ENCODE results near the gene SUSD6.

The SUSD6 gene

GRCh38 chr14:69611172-69612013 lies at the start of gene SUSD6:
SUSD6 (plus strand) TSS chr14:69611596; CDS start chr14:69658593, 46,997 bp downstream.
- peak; percentile 90 to 93 for DNase-seq

DNA sequence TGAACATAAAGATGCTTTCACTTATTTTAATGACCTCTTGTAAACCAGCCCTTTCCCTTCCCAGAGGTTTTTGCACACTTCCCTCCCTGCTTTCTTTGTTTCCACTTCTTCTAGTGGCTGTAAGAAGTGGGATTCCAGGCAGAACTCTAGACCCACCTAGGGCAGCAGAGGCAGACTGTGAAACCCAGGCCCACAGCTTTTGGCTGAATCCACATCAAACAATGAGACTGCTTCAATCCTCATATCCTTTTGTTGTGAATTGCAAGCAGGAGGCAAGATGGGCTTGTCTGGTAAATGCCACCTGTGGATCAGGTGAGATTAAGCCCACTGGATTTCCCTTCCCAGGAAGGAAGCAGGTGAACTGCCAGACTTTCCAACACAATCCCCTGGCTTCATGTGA lies 49.5 kb upstream of the SUSD6 start:
- no peak for DNase-seq

- DNase-seq = no peak
These were observed 43.8 kb upstream of the SUSD6 start for GRCh38 chr14:69567563-69567962.

GRCh38 chr14:69569859-69570258 lies 41.5 kb upstream of the SUSD6 start:
- DNase-seq = no peak

DNA sequence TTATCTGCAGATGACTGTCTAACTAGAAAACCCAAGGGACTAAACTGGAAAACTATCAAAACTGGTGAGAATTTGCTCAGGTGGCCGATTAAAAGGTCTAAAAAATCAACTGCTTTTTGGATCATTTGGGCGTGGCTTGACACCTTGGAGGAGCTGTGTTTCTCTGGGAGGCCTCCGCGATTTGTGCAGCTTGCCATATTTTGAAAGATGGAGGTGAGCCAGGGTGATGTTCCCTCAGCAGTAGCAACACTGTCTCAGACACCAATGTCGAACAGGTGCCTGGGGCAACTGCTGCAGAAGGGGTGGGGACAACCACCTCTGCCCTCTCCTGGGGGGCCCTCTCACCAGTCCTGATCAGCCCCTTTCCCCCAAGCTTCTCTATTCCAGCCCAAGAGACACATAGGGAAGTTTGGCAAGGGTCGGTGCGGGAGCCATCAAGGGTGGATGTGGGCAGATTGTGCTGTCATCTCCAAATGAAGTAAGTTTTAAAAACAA lies 40.5 kb upstream of the SUSD6 start:
- no peak for DNase-seq

- no peak for DNase-seq
These were observed 39.9 kb upstream of the SUSD6 start for GRCh38 chr14:69571449-69572029.

DNA sequence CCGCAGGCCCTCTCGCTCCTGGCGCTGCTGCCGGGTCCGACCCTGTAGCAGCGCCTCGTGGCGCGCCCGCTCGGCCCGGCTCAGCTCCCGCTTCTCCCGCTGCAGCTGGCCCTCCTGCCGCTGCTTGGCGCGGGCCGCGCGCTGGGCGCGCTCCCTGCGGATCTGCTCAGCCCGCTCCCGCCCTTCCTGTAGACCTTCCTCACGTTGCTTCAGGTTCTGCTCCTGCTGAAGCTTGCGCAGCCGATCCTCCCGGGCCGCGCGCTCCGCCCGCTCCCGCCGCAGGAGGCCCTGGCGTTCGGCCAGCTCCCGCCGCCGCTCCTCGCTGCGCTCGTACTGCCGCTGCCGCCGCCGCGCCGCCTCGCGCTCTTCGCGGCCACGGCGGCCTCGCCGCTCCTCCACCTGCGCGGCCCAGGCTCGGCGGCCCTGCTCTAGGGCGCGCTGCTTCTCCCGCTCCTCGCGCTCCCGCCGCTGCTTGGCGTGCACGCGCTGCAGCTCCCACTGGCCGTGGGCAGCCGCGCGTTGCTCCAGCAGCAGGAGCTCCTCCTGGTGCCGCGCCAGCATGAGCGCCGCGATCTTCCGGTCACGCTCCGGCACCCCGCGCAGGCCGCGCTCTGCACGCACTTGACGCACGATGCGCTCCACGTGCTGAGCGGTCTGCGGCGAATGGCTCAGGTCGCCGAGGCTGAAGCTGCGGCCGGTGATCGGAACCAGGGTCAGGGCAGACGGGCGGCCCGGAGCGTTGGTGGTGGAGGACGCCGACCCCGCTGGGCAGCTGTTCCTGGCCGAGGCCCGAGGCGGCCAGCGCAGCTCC lies 39.2 kb upstream of the SUSD6 start:
- no peak for DNase-seq

DNA sequence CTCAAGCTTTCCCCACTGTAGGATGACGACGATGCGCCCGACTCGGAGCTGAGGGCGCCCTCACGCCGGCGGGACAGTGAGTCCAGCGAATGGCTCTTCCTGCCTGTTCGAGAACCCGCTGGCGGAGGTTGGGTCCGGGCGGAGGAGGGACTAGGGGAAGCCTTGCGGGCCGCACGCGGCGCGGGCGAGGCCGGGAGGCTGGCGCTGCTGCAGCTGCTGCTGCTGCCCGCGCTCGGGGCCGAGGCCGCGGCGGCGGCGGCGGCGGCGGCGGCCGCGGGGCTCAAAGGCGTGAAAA lies 38.6 kb upstream of the SUSD6 start:
- no peak for DNase-seq

DNA sequence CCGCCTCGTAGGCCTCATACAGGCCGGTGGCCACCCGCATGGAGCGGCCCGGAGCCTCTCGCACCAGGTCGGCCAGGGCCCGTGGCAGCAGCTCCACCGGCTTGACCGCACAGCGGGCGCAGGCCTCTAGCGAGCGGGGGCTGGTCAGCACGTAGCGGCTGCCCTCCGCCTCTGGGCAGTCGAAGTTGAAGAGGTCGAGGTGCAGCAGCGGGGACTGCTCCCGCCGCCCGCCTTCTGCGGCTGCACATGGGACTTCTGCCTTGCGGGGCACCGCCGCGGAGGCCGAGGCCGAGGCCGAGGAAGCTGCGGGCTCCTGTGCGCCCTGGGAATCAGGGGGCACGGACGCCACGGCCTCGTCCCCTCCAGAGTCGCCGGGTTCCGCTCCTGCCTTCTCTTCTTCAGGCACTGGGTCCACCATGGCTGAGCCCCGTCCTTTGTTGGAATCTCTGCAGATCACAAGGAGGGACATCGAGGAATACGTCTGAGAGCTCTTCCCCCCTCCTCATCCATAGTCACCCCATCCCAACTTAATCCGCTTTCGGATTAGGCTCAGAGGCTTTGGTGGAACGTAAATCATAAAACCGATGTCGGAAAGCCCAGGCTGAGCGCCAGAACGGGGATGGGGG lies 38.1 kb upstream of the SUSD6 start:
- no peak for DNase-seq

DNA sequence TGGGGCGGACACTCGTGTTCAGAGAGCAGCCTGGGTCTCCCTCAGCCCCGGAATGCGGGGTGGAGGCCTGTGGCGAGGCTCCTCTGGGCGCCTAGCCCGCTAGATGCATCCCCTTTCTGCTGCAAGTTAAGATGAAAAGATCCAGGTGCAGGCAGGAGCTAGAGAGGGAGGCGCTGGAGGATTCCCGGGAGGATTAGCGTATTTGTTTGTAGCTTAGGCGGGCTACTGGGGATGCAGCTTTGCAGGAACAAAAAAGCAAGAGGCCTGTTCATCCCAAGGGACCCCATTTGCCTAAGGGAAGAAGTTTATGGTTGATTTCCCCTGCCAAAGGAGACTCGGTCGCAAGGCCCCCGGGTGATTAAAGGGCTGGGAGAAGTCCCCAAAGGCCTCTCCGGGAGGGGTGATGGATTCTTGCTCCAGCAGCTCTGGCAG lies 37.5 kb upstream of the SUSD6 start:
- no peak for DNase-seq

GRCh38 chr14:69574263-69574953 lies 37.0 kb upstream of the SUSD6 start, which contains the start of gene CCDC177:
CCDC177 (minus strand) TSS chr14:69574871; CDS start chr14:69573622, 1,249 bp downstream.
- DNase-seq = peak; percentile 63 to 72

GRCh38 chr14:69574954-69575295 lies 36.5 kb upstream of the SUSD6 start:
- DNase-seq = no peak

DNA sequence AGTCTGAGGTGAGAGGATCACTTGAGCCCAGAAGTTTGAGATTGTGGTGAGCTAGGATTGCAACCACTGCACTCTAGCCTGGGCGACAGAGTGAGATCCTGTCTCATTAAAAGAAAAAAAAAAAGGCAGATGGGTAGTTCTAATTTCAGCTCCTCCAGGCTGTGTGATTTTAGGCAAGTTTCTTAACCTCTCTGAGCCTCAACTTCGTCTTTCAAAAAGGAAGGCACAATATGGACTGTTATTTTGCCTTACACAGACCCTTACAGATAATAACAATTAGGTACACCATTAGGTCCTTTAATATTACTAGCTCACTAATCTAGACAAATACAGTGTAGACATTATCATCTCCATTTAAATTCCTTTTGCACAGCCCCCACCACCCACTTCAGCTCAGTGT lies 31.9 kb upstream of the SUSD6 start:
- DNase-seq = no peak

- peak in 1 of 2 donors; percentile 16 for DNase-seq
These were observed 31.3 kb upstream of the SUSD6 start for GRCh38 chr14:69580009-69580577.

- DNase-seq = no peak
These were observed 30.0 kb upstream of the SUSD6 start for GRCh38 chr14:69581316-69581935.

DNA sequence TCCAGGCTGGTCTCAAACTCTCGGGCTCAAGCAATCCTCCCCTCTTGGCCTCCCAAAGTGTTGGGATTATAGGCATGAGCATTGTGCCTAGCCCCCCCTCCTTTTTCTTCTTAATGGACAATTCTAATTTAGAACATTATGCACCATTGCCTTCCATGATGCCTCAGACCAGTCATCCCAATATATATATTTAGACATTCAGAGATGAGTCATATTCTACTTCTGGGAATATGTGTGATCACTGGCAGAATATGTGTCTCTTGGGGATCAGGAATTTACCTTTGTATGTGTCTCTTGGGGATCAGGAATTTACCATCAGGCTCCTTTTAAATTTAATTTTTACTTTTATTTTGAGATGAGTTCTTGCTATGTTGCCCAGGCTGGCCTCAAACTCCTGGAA lies 29.2 kb upstream of the SUSD6 start:
- no peak for DNase-seq

DNA sequence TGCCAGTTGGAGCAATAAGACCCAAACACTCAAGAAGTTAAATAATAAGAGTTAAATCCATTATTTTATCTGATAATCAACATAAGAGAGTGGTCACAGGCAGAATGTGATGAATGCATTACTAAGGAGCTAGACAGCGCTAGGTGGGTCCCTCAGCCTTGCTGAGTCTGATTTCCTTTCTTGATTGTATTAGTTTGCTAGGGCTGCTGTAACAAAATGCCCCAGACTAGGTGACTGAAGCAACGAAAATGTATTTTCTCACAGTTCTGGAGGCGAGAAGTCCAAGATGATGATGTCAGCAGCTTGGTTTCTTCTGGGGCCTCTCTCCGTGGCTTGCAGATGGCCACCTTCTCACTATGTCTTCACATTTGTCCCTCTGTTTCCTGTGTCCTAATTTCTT lies 28.6 kb upstream of the SUSD6 start:
- no peak for DNase-seq

- DNase-seq = no peak
These were observed 27.0 kb upstream of the SUSD6 start for GRCh38 chr14:69584389-69584788.

DNA sequence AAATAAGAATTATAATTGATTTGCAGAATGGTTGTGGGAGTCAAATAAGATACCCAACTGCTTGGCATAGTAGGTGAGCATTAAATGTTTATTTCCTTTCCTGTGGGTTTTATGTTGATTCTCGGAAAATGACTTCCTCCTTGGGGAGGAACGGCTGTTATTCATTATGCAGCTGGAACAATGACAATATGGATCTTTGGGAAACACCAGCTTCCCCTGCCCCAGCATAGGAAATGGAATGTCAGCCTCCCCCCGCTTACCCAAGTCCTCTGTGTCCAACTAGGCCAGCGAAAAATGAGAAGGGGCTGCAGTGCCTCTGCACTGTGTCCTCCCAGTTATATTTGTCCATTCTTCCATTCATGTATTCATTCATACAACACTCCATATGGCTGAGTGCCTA lies 25.0 kb upstream of the SUSD6 start:
- no peak for DNase-seq

DNA sequence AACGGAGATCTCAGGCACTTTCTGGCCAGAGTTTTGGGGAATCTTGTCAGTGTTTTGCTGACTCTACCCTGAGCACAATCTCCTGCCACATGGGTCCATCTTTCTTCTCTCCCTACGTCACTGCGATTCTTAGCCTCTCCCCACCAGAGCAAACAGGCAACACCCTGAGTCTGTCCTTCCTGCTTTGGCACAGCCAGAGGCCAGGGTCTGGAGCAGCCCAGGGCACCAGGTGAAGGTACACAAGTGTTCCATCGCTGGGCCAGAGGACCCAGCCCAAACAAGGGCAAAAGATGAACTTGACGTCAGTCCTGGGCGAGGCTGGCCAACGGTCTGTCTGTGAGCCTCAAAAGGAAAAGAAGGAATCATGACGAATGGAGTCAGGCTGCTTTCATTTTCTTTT lies 24.0 kb upstream of the SUSD6 start:
- DNase-seq = no peak

- no peak for DNase-seq
These were observed 20.1 kb upstream of the SUSD6 start for GRCh38 chr14:69591317-69591716.
